SKM-1 (cell line): ENCODE measurements around the gene FAF1.

Experiments
- DNase-seq: peaks from one replicate; lab custom pipeline; 2025; ENCODE audit not compliant: unreplicated experiment; lab: John Stamatoyannopoulos, UW

FAF1 gene

DNA sequence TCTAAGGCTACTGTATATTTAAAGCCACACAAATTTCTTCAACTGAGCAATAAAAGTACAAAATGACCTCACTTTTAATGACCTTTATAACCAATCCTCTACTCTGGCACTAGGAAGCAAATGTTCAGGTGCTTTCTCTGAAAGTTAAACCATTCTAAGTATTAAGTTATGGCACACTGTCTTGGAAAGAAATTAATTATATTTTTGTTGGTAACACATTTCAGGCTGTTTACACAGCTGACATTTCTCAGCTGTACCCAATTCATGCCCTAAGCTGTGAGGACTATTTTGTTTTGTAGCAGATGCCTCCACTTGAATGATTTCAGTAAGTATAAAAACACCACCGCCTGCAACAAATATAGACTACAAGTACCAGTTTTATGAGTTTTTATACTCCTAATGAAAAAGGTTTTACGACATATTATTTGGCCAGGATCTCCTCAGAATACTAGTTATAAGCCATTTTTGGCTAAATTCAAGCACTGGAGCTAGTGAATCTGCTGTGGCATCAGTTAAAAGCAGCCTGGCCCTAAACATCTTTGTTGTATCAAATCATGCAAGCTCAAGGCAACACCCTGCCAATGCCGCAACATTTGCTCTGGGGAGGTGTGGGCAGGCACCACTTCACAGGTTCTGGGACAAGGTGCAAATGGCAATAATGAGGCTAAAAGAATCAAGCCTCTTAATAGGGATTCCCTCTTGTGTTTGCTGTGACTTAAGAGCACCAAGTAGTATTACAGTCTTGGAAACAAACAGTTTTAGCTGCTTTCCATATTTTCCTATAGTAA, 308.4 kb downstream of the FAF1 start:
- DNase-seq = no peak

DNA sequence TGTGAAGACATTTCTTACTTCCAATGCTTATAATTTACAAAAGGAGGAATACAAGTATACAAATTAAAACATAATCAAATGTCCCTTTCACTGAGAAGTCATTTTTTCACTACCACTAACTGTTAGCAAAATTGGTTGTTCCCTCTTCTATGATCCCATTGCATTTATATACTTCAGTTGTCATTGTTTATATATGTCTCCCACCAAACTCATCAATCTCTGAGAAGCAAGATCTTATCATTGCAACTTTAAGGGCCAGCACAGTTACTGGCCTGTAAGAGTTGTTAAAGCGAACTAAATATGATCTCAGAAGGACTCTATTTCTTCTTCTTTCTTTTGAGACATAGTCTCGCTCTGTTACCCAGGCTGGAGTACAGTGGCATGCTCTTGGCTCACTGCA, 313.5 kb downstream of the FAF1 start:
- no peak for DNase-seq

DNA sequence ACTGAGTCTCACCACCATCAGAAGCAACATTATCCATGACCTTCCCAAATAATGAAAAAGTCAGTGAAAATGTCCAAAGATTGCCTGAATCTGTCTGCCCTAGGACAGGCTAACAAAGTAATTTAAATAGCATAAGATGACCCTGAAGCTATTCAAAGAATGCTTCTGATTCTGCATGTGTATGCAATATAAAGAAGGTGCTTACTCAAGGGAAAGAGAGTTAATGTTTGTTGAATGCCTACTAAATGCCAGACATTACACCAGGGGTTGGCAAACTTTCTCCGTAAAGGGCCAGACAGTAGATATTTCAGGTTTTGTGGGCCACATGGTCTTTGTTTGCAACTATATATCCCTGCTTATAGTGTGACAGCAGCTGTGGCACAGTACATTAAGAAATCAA, 314.9 kb downstream of the FAF1 start:
- no peak for DNase-seq

DNA sequence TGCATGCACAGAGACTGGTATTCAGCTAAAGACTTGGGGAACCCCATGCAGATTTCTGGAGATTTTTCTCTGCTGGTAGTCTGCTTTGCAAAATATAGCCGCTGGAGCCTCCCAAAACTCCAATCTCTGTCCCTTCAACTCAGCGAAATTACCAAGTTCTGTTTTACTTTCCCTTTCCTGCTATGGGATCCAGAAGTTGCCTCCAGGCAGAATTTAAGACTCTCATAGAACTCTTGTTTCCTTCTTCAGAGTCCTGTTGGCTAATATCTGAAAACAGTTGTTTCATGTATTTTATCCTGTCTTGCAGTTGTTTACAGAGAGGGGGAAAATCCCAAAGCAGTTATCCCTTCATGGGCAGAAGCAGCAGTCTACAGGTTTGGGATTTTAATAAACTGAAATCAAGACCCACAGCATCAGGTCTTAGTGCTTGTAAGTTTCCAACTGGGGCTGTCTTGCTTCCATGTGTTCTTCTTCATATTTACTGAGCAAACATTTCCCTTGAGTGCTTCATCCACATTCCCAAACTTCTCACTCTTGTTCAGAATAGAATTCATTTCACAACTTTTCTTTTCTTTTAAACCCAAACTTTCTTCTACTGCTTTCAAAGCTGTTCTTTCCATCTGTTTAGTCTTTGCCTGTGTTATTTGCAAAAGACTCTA, 315.5 kb downstream of the FAF1 start:
- DNase-seq = no peak

DNA sequence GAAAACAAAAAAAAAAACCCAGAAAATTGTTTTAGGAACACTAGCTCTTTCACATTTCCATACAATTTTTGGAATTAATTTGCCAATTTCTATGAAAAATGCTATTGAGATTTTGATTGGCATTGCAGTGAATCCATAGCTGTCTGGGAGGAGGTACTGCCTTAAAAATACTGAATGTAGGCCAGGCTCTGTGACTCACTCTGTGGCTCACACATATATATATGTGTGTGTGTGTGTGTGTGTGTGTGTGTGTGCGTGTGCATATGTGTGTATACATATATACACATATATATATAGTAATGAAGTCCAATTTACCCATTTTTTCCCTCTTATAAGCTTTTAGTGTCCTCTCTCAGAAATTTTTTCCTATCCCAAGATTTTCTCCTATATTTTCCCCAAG, 322.6 kb downstream of the FAF1 start:
- no peak for DNase-seq

DNA sequence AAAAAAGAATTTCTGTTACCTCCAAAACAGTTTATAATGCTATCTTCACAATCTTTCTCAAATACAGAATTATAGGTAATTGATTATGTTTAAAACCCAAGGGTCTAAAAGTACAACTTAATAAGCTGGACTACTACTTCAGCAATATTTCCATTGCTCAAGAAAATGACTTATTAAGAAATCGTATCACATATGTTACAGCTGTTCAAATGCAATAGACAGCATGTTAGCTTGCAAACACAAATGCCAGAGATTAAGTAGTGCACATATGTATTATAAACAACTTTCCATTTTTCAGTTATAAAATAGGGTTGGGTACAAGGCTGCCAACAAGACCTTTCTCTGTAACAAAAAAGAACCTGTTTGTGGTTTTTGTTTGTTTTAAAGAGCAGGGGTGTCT, 325.8 kb downstream of the FAF1 start:
- no peak for DNase-seq

DNA sequence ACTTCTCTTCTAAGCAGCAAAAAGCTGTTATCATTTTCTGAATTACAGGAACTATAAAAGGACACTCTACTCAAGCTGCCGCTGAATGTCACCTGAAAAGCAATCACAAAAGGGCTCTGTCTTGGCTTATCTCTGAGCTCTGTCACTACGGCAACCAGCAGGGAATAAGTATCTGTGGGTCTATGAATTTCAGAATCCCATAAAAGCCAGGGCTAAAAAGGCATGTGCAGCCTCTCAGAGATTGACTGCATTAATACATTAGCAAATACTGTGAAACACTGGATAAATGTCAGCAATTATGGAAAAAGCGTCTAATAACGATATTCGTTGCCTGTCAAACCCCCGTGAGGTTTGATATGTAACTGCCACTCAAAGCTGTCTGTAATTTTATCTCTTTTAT, 326.6 kb downstream of the FAF1 start:
- no peak for DNase-seq

DNA sequence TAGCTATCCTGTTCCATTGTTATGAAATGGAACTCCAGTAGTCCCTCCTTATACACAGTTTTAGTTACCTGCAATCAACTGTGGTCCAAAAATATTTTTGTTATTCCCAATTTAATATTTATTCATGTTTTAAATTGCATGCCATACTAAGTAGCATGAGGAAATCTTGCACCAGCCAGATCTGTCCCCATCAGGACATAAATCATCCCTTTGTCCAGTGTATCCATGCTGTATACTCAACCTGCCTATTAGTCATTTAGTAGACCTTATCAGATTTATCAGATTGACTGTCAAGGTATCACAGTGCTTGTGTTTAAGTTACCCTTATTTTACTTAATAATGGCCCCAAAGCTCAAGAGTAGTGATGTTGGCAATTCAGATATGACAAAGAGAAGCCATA, 328.9 kb downstream of the FAF1 start:
- DNase-seq = no peak

DNA sequence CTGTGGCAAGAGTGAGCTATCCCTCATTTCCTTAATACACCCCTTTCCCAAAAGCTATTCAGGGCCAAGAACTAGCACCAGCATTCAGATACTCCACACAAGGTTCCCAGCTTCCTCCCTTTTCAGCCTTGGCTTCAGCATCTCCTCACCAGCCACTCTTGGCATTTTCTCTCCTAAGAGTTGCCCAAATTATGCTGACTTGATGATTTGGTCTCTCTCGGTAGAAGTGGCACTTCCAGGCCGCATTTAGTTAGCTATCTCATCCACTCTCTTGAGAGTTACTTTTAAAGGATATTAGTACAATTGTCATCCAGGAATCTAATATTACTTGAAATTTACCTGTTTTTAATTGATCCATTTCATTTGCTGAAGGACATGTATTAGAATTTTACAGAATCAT, 337.8 kb downstream of the FAF1 start:
- no peak for DNase-seq

DNA sequence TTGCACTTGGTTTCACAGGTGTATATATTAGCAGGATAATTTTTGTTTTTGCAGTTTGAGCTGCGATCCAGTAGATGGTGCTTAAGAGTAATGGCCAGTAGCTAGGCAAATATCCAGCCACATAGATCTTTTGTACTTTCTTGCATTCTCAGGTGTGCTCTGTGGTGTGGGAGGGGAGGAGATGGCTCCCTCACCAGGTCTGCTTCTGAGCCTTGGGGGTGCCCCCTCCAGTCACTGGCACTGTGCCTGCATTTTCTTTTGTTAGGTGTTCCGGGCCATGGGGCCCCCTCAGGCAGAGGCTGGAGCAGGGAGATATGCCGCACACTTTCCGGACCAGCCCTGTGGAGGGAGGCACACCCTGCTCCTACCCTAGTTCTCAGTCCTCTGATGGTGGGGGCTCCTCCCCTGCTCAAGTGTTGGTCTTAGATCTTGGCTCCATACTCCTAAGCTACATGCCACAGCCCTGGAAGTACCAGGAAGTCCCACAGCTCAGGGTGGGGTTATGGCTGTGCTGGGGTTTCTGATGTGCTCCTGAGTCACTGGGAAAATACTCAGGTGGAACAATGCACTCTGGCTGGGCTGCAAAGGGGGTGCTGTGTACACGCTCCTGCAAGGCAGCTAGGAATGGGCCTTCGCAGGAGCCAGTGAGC, 339.3 kb downstream of the FAF1 start:
- no peak for DNase-seq

DNA sequence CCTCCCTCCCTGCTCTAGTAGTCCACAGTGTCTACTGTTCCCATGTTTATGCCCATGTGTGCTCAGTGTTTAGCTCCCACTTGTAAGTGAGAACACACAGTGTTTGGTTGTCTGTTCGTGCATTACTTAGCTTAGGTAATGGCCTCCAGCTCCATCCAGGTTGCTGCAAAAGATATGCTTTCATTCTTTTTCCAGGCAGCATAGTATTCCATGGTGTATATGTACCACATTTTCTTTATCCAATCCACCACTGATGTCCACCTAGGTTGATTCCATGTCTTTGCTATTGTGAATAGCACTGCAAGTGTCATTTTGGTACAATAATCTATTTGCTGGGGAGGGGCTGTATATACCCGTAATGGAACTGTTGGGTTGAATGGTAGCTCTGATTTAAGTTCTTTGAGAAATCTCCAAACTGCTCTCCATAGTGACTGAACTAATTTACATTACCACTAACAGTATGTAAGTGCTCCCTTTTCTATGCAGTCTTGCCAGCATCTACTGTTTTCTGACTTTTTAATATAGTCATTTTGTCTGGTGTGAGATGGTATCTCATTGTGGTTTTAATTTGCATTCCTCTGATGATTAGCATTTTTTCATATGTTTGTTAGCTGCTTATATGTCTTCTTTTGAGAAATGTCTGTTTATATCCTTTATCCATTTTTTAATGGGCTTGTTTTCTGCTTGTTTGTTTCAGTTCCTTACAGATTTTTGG, 344.9 kb downstream of the FAF1 start:
- no peak for DNase-seq

DNA sequence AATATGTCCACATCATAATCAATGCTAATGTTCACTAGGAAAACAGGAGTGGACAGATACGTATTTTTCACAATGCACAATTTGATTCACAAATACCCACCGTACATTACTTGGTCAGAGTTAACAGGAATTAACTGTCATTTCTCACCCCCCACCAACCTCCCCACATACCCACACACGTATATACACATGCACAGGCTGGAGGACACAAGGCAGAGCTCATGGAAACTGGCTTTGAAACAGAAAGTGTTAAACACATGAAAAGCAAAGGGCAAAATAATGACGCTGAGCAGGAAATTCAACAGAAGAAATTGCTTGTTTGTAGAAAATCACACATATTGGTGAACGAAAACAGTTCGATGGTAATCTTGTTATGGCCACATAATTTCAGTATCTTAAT, 348.4 kb downstream of the FAF1 start:
- DNase-seq = no peak

DNA sequence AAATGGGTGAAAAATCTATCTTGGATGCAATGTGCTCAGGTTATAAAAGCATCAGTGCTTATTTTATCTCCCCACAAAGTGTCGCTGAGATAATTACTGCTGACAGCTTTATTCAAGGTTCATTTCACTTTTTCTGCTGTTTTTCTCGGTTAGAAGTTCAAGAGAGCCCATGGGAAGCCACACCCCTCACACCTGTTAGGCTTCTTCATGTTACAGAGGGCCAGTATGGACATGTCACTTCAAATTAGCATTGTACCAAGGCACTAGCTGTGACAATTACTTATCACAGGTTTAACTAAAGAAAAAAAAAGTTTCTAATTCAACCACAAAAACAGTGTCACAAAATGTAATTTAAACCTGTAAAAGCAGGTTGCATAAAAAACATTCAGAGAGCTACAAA, 349.5 kb downstream of the FAF1 start:
- DNase-seq = no peak

DNA sequence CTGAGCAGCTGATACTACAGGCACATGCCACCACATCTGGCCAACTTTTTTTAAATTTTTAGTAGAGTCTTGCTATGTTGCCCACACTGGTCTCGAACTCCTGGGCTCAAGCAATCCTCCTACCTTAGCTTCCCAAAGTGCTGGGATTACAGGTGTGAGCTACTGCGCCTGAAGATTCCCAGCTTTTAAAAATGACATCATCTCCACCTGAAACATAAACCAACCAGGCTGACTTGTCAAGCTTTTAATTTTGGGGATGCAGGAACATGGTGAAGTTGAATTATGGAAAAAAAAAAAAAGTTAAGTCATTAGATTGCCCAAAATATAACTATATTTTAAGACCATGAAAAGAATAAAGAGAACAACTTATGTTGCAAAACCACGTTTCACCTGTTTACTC, 350.6 kb downstream of the FAF1 start:
- no peak for DNase-seq

DNA sequence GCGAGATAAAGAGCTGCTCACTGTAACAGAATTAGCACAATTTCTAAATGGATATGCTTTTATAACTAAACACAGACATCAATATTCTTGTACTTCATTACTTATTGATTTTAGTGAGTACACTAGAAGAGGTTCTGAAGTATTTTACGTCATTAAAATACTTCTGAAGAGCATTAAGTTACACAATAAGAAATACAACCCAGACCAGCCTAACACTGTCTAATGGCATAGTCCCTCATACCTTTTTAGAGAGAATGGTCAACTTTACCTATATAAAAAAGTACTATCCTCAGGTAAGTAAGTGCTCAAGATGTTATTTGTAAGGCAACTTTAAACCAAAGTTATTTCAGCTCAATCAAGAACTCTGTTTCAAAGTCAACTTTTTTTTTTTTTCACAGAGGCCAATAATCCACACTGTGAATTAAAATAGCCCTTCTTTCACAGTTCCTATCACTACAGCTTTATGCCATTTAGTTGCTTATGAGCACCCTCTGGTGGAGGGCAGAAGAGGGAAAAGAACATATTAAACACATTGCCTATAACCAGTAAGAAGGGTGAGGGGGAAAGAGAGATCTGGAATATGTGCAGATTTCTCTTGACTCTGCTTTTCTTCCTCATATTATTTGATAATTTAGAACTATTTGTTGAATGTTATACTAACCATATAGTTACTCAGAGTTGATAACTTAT, 354.7 kb downstream of the FAF1 start:
- peak; percentile 9 for DNase-seq

DNA sequence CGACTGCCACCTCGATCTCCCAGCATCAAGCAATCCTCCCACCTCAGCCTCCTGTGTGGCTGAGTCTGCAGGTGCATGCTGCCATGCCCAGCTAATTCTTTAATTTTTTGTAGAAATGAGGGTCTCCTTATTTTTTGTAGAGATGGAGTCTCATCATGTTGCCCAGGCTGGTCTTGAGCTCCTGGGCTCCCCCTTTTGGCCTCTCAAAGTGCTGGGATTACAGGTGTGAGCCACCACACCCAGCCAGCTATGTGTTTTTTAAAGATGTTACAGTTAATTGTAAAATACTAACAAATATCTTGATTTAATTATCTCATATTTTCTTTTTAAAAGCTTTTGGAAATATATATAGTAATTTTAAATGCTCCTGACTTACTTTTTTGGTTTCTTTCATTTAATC, 355.5 kb downstream of the FAF1 start:
- DNase-seq = no peak

DNA sequence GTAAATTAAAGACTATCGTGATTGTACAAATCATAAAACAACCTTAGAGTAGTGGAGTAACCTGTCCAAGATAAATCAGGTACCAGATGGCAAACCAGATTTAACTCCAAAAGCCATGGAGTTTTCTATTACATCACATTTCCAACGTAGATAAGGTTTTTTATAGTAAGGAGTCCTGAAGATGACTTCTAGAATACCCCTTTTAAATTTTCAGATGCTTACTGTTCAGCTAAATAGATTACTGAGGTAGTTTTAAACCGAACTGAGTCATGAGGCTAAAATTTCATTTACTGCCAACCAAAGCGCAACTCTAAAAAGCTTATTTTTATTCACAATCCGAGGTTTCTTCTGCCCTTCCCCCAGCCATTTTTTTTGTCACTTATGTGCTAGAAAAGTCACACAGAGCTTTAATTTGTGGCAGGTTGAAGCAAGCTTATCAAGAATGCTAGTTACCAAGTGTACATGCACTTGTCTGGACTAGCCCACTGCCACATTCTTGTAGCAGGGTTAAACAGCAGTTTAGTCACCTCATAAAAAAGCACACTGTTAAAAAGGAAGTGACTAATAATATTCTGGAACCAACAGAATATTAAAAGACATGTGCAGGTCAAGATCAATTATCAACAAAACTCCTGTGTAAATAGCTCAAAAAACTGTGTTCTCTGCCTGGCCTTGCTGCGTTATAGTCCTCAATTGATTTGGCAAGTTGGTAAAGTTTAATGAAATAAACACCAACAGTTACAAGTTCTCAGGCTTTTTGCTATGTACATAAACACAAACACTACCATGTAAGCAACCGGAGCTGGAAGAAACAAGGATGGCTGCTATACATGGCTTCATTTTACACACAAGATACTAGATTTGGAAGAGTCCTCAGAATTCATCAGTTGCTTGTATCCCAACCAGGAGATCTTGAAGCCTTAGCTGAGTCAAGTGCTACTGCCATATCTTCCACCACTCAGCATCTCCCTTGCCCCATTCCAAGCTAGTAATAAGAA, 356.5 kb downstream of the FAF1 start:
- no peak for DNase-seq

DNA sequence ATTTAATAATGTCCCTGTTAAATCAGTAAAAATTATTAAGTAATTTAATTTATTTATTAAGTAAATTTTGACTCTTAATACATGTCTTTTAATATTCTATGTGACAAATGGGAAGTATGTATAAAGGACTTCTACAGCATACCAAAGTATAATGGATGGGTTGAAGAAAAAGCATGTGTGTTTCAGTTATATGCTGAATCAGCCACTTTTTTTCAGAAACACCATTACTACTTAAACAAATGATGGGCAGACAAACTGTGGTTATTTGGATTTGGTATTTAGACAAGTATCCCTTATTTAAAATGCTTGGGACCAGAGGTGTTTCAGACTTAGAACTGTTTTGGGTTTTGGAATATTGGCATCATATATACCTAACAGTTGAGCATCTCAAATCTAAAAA, 360.5 kb downstream of the FAF1 start:
- DNase-seq = no peak

DNA sequence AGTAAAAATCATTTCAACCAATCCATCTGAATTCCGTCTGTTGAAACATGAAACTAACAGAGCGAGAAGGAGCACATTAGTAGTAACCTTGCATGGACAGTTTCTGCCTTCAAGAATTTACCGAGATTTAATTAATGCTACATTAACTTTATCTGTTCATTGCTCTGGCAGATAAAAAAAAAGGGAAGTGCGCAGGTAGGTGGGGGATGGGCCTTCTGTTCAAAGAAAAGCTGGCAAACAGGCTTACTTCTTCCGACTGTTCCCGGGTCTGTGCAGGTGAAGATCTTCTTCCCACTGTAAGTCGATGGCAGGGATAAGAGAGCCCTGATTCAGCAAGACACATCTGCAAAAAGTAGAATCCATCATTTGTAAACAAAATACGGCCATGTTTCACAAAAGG, 364.2 kb downstream of the FAF1 start:
- DNase-seq = no peak

DNA sequence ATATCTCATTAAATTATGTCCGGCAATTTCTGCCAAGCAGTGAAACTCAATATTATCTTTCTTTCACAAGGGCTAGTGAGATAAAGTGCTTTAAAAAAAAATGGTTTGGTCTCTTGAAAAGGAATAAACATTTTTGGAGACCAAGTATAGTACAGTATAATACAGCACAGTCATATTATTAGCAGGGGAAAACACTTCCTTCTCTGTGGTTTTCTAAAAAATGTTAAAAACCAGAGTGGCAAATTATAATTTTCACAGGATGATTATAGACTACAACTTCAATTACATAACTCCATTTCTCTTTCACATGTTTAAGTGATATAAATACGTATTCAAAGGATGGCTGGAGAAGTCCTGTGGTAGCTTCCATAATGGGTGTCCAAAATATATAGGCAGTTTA, 366.6 kb downstream of the FAF1 start:
- no peak for DNase-seq
